Measurements from ENCODE around the gene SKIC8.

SKIC8 gene

GRCh38 chr15:78308422-78309032 lies 9.1 kb upstream of the SKIC8 start:
- no peak for DNase-seq (ENCODE audit: low spot score)
- Histone ChIP-seq H3K9ac (ENCODE audit: low read depth, low read length, poor library complexity) (no peak overlapping the region), H3K4me2 (ENCODE audit: insufficient read depth, low read length, poor library complexity, severe bottlenecking) (no peak overlapping the region)

GRCh38 chr15:78307976-78308375 lies 8.6 kb upstream of the SKIC8 start:
- H3K18ac ChIP-seq (ENCODE audit: low read length) = no peak overlapping the region
- H2BK120ac ChIP-seq (ENCODE audit: low read depth, low read length) = no peak overlapping the region
- peak overlapping the region; percentile 83 for H2AFZ ChIP-seq (ENCODE audit: low read length)
- H3K4me1 ChIP-seq (ENCODE audit: control insufficient read depth in 2 of 2, insufficient read depth in 1 of 2, low read depth in 1 of 2, low read length in 2 of 2) = peaks cover 8 to 16% of the 10 kb centered on the region in 2 donors
- no peak overlapping the region for H3K4me2 ChIP-seq (ENCODE audit: insufficient read depth, low read length, poor library complexity, severe bottlenecking)
- H2BK5ac ChIP-seq (ENCODE audit: low read length) = no peak overlapping the region
- H3K36me3 ChIP-seq (replicated peaks in 1 of 2; ENCODE audit: control insufficient read depth in 2 of 2, insufficient read depth in 2 of 2, low read length in 2 of 2) = no peaks in the 10 kb centered on the region
- H2BK12ac ChIP-seq (ENCODE audit: low read length) = no peak overlapping the region
- no peak overlapping the region for H3K9ac ChIP-seq (ENCODE audit: low read depth, low read length, poor library complexity)
- H3K27ac ChIP-seq (replicated peaks; ENCODE audit: low read length) = no peak overlapping the region
- no peak overlapping the region for H3K23ac ChIP-seq (ENCODE audit: low read depth, low read length, poor library complexity)
- H3K79me1 ChIP-seq (ENCODE audit: low read depth, low read length) = no peaks in the 10 kb centered on the region
- H2AK5ac ChIP-seq (ENCODE audit: low read depth, low read length) = no peak overlapping the region
- H3K14ac ChIP-seq (ENCODE audit: low read length) = no peak overlapping the region
- H3K4ac ChIP-seq (ENCODE audit: low read length) = no peak overlapping the region
- no peak overlapping the region for H3K4me3 ChIP-seq (ENCODE audit: low read length in 2 of 2)
- no CpG with 5 or more reads among the region's 6 CpGs for WGBS, 2 donors (ENCODE audit: extremely low coverage in 2 of 2, insufficient read length in 2 of 2, insufficient replicate concordance in 1 of 2)
- peaks cover 0 to 1% (median 0%) of the 10 kb centered on the region in 3 experiments for H3K27me3 ChIP-seq (ENCODE audit: control insufficient read depth in 3 of 3, insufficient read depth in 3 of 3, low read depth in 1 of 3, low read length in 3 of 3)
- no peak overlapping the region for H4K8ac ChIP-seq (ENCODE audit: low read depth, low read length)
- no peaks in the 10 kb centered on the region for H3K9me3 ChIP-seq (replicated peaks in 1 of 2; ENCODE audit: control insufficient read depth in 2 of 2, insufficient read depth in 1 of 2, low read depth in 1 of 2, low read length in 2 of 2)
- no peak overlapping the region for H4K91ac ChIP-seq (ENCODE audit: low read depth, low read length, poor library complexity)
- no peak for DNase-seq (ENCODE audit: low spot score)
- H2BK15ac ChIP-seq (ENCODE audit: low read length) = no peak overlapping the region

More at GRCh38 chr15:78308422-78309032, 9.1 kb upstream of the SKIC8 start:
- Histone ChIP-seq H3K4me3 (ENCODE audit: low read length in 2 of 2) (no peak overlapping the region), H2BK5ac (ENCODE audit: low read length) (no peak overlapping the region), H4K8ac (ENCODE audit: low read depth, low read length) (no peak overlapping the region), H2BK15ac (ENCODE audit: low read length) (no peak overlapping the region), H3K4ac (ENCODE audit: low read length) (no peak overlapping the region), H3K4me1 (ENCODE audit: control insufficient read depth in 2 of 2, insufficient read depth in 1 of 2, low read depth in 1 of 2, low read length in 2 of 2) (peaks cover 14 to 21% of the 10 kb centered on the region in 2 donors), H3K14ac (ENCODE audit: low read length) (no peak overlapping the region), H3K27me3 (ENCODE audit: control insufficient read depth in 3 of 3, insufficient read depth in 3 of 3, low read depth in 1 of 3, low read length in 3 of 3) (peaks cover 0 to 1% (median 0%) of the 10 kb centered on the region in 3 experiments), H3K9me3 (replicated peaks in 1 of 2; ENCODE audit: control insufficient read depth in 2 of 2, insufficient read depth in 1 of 2, low read depth in 1 of 2, low read length in 2 of 2) (no peaks in the 10 kb centered on the region), H2BK12ac (ENCODE audit: low read length) (no peak overlapping the region), H2AK5ac (ENCODE audit: low read depth, low read length) (no peak overlapping the region), H3K27ac (replicated peaks; ENCODE audit: low read length) (no peak overlapping the region), H2BK120ac (ENCODE audit: low read depth, low read length) (no peak overlapping the region), H3K36me3 (replicated peaks in 1 of 2; ENCODE audit: control insufficient read depth in 2 of 2, insufficient read depth in 2 of 2, low read length in 2 of 2) (no peaks in the 10 kb centered on the region), H3K18ac (ENCODE audit: low read length) (no peak overlapping the region), H2AFZ (ENCODE audit: low read length) (peak overlapping the region; percentile 83), H3K23ac (ENCODE audit: low read depth, low read length, poor library complexity) (no peak overlapping the region), H4K91ac (ENCODE audit: low read depth, low read length, poor library complexity) (no peak overlapping the region), H3K79me1 (ENCODE audit: low read depth, low read length) (no peaks in the 10 kb centered on the region)
- WGBS, 2 donors (ENCODE audit: extremely low coverage in 2 of 2, insufficient read length in 2 of 2, insufficient replicate concordance in 1 of 2) = no CpG with 5 or more reads among the region's 9 CpGs

- Histone ChIP-seq H3K23ac (ENCODE audit: low read depth, low read length, poor library complexity) (no peak overlapping the region), H3K27me3 (ENCODE audit: control insufficient read depth in 3 of 3, insufficient read depth in 3 of 3, low read depth in 1 of 3, low read length in 3 of 3) (peaks cover 0 to 1% (median 0%) of the 10 kb centered on the region in 3 experiments), H2BK5ac (ENCODE audit: low read length) (peak overlapping the region; percentile 66), H3K4me1 (ENCODE audit: control insufficient read depth in 2 of 2, insufficient read depth in 1 of 2, low read depth in 1 of 2, low read length in 2 of 2) (peaks cover 2 to 8% of the 10 kb centered on the region in 2 donors), H3K27ac (replicated peaks; ENCODE audit: low read length) (no peak overlapping the region), H3K18ac (ENCODE audit: low read length) (peak overlapping the region; percentile 46), H3K14ac (ENCODE audit: low read length) (no peak overlapping the region), H3K79me1 (ENCODE audit: low read depth, low read length) (no peaks in the 10 kb centered on the region), H2AK5ac (ENCODE audit: low read depth, low read length) (no peak overlapping the region), H2BK15ac (ENCODE audit: low read length) (no peak overlapping the region), H2AFZ (ENCODE audit: low read length) (peak overlapping the region; percentile 35), H3K36me3 (replicated peaks in 1 of 2; ENCODE audit: control insufficient read depth in 2 of 2, insufficient read depth in 2 of 2, low read length in 2 of 2) (no peaks in the 10 kb centered on the region), H3K9ac (ENCODE audit: low read depth, low read length, poor library complexity) (no peak overlapping the region), H3K4ac (ENCODE audit: low read length) (no peak overlapping the region), H4K91ac (ENCODE audit: low read depth, low read length, poor library complexity) (peak overlapping the region; percentile 44), H2BK120ac (ENCODE audit: low read depth, low read length) (peak overlapping the region; percentile 37), H2BK12ac (ENCODE audit: low read length) (no peak overlapping the region), H3K4me2 (ENCODE audit: insufficient read depth, low read length, poor library complexity, severe bottlenecking) (no peak overlapping the region), H3K9me3 (replicated peaks in 1 of 2; ENCODE audit: control insufficient read depth in 2 of 2, insufficient read depth in 1 of 2, low read depth in 1 of 2, low read length in 2 of 2) (no peaks in the 10 kb centered on the region), H3K4me3 (ENCODE audit: low read length in 2 of 2) (no peak overlapping the region), H4K8ac (ENCODE audit: low read depth, low read length) (no peak overlapping the region)
- no peak for DNase-seq (ENCODE audit: low spot score)
- WGBS, 2 donors (ENCODE audit: extremely low coverage in 2 of 2, insufficient read length in 2 of 2, insufficient replicate concordance in 1 of 2) = no CpG with 5 or more reads among the region's 3 CpGs
These were observed 6.9 kb upstream of the SKIC8 start for GRCh38 chr15:78306176-78306774.

GRCh38 chr15:78304216-78305066 lies 5.0 kb upstream of the SKIC8 start:
- no peak overlapping the region for H3K23ac ChIP-seq (ENCODE audit: low read depth, low read length, poor library complexity)
- H2AK5ac ChIP-seq (ENCODE audit: low read depth, low read length) = peak overlapping the region; percentile 83
- H4K8ac ChIP-seq (ENCODE audit: low read depth, low read length) = peak overlapping the region; percentile 70
- peaks cover 2 to 8% of the 10 kb centered on the region in 2 donors for H3K4me1 ChIP-seq (ENCODE audit: control insufficient read depth in 2 of 2, insufficient read depth in 1 of 2, low read depth in 1 of 2, low read length in 2 of 2)
- H3K36me3 ChIP-seq (replicated peaks in 1 of 2; ENCODE audit: control insufficient read depth in 2 of 2, insufficient read depth in 2 of 2, low read length in 2 of 2) = no peaks in the 10 kb centered on the region
- DNase-seq (ENCODE audit: low spot score) = no peak
- H3K14ac ChIP-seq (ENCODE audit: low read length) = no peak overlapping the region
- no peak overlapping the region for H4K91ac ChIP-seq (ENCODE audit: low read depth, low read length, poor library complexity)
- no peaks in the 10 kb centered on the region for H3K79me1 ChIP-seq (ENCODE audit: low read depth, low read length)
- no peak overlapping the region for H2BK5ac ChIP-seq (ENCODE audit: low read length)
- H2BK12ac ChIP-seq (ENCODE audit: low read length) = no peak overlapping the region
- H2BK120ac ChIP-seq (ENCODE audit: low read depth, low read length) = no peak overlapping the region
- H3K4me3 ChIP-seq (ENCODE audit: low read length in 2 of 2) = no peak overlapping the region
- no peak overlapping the region for H3K18ac ChIP-seq (ENCODE audit: low read length)
- H3K27ac ChIP-seq (replicated peaks; ENCODE audit: low read length) = no peak overlapping the region
- H3K4ac ChIP-seq (ENCODE audit: low read length) = no peak overlapping the region
- peak overlapping the region; percentile 62 for H2BK15ac ChIP-seq (ENCODE audit: low read length)
- H2AFZ ChIP-seq (ENCODE audit: low read length) = peak overlapping the region; percentile 47
- WGBS, 2 donors (ENCODE audit: extremely low coverage in 2 of 2, insufficient read length in 2 of 2, insufficient replicate concordance in 1 of 2) = no CpG with 5 or more reads among the region's 9 CpGs
- peak overlapping the region; percentile 39 for H3K9ac ChIP-seq (ENCODE audit: low read depth, low read length, poor library complexity)
- H3K9me3 ChIP-seq (replicated peaks in 1 of 2; ENCODE audit: control insufficient read depth in 2 of 2, insufficient read depth in 1 of 2, low read depth in 1 of 2, low read length in 2 of 2) = no peaks in the 10 kb centered on the region
- no peak overlapping the region for H3K4me2 ChIP-seq (ENCODE audit: insufficient read depth, low read length, poor library complexity, severe bottlenecking)
- H3K27me3 ChIP-seq (ENCODE audit: control insufficient read depth in 3 of 3, insufficient read depth in 3 of 3, low read depth in 1 of 3, low read length in 3 of 3) = peaks cover 0 to 1% (median 0%) of the 10 kb centered on the region in 3 experiments

Data from neuronal stem cell (in vitro differentiated cells).